ENCODE results near the gene LGALS3. TPM values are rescaled to one million over a fixed set of nuclear protein-coding genes. Genes with fewer than 3 reads are reported as not detected.

LGALS3 gene
- total RNA-seq, 2 experiments from 2014 or later: 88.3 to 138 TPM

- H3K4me1 Mint-ChIP-seq: peaks cover 40% of the 10 kb centered on the region
- H3K4me3 Mint-ChIP-seq: peak overlapping the region; percentile 94
- H3K27ac Mint-ChIP-seq: peak overlapping the region; percentile 88
- no peaks in the 10 kb centered on the region for H3K9me3 Mint-ChIP-seq (ENCODE audit: low read depth)
- H3K36me3 Mint-ChIP-seq: peaks cover 30% of the 10 kb centered on the region
- H3K27me3 Mint-ChIP-seq: no peaks in the 10 kb centered on the region
- peak; percentile 1 for ATAC-seq
- DNase-seq: no peak
- CTCF ChIA-PET: interaction anchor here (1.1 to 2.0 kb wide), 9 partner anchors 9 to 309 kb away, joined by 3 to 9 read pairs (median 4); partner anchors contain the start of gene MAPK1IP1L
These were observed 61.8 kb downstream of the LGALS3 start for GRCh38 chr14:55190906-55191202.

- peaks cover 39% of the 10 kb centered on the region for H3K4me1 Mint-ChIP-seq
- ATAC-seq (peak; percentile 98), DNase-seq (peak; percentile 97)
- no peaks in the 10 kb centered on the region for H3K9me3 Mint-ChIP-seq (ENCODE audit: low read depth)
- peak within 1 kb of the TSS; percentile 88 for H3K27ac Mint-ChIP-seq
- peak within 1 kb of the TSS; percentile 94 for H3K4me3 Mint-ChIP-seq
- peaks cover 26% of the 10 kb centered on the region for H3K36me3 Mint-ChIP-seq
- CTCF ChIA-PET: interaction anchor here (0.7 to 2.0 kb wide), 12 partner anchors 9 to 1580 kb away, joined by 3 to 9 read pairs (median 4); partner anchors contain the start of gene MAPK1IP1L
- H3K27me3 Mint-ChIP-seq: peaks cover 2% of the 10 kb centered on the region
These were observed 62.4 kb downstream of the LGALS3 start, which contains the start of gene DLGAP5 for GRCh38 chr14:55191203-55192053. Gene DLGAP5 (minus strand): TSS chr14:55191585. CDS start chr14:55189179, 2,406 bp downstream.

GRCh38 chr14:55192054-55192621 lies 63.1 kb downstream of the LGALS3 start:
- no peak for DNase-seq
- Mint-ChIP-seq H3K27ac (peak overlapping the region; percentile 88), H3K4me1 (peaks cover 35% of the 10 kb centered on the region), H3K27me3 (peaks cover 2% of the 10 kb centered on the region), H3K4me3 (peak overlapping the region; percentile 94), H3K36me3 (peaks cover 20% of the 10 kb centered on the region), H3K9me3 (ENCODE audit: low read depth) (no peaks in the 10 kb centered on the region)
- CTCF ChIA-PET: interaction anchor here (0.6 to 1.8 kb wide), 11 partner anchors 13 to 1580 kb away, joined by 3 to 9 read pairs (median 4); partner anchors contain the start of gene MAPK1IP1L
- ATAC-seq: no peak

GRCh38 chr14:55194656-55195355 lies 65.8 kb downstream of the LGALS3 start:
- peaks cover 11% of the 10 kb centered on the region for H3K27me3 Mint-ChIP-seq
- CTCF ChIA-PET: interaction anchor here (0.5 to 1.7 kb wide), 3 partner anchors 22 to 142 kb away, joined by 3 read pairs; partner anchors contain the start of gene FBXO34
- no peaks in the 10 kb centered on the region for H3K36me3 Mint-ChIP-seq
- H3K27ac Mint-ChIP-seq: no peak overlapping the region
- peaks cover 18% of the 10 kb centered on the region for H3K4me1 Mint-ChIP-seq
- no peaks in the 10 kb centered on the region for H3K9me3 Mint-ChIP-seq (ENCODE audit: low read depth)
- DNase-seq (no peak), ATAC-seq (no peak)
- H3K4me3 Mint-ChIP-seq: no peak overlapping the region

Other genes with a start within 250 kb of the LGALS3 start
- 10 to 100 TPM; 70.8 to 73.2 TPM for gene GCH1, start 226.4 kb upstream of the LGALS3 start, total RNA-seq
- gene WDHD1, start 102.2 kb upstream of the LGALS3 start, total RNA-seq: 10 to 100 TPM; 57.4 to 57.7 TPM
- gene SOCS4, start 102.0 kb upstream of the LGALS3 start, total RNA-seq: 10 to 100 TPM; 35.3 to 41.9 TPM
- gene MAPK1IP1L, start 77.6 kb upstream of the LGALS3 start, total RNA-seq: 100 to 1,000 TPM in 1 of 2 experiments, 10 to 100 TPM in 1; 90.2 to 110 TPM
- 100 to 1,000 TPM in 1 of 2 experiments, 10 to 100 TPM in 1; 98.8 to 116 TPM for gene DLGAP5, start 62.3 kb downstream of the LGALS3 start, total RNA-seq
- 10 to 100 TPM; 18.6 to 22.1 TPM for gene FBXO34, start 142.2 kb downstream of the LGALS3 start, total RNA-seq